Breast epithelium (tissue), 3 donors: ENCODE data around the gene NRG3.

ENCODE experiments used
- POLR2A ChIP-seq: fragments of 450-650 bp; IDR thresholded peaks from one replicate; pipeline ENCODE4 v1.6.1; 2016; ENCODE audit warnings: antibody characterized with exemption, mild to moderate bottlenecking, moderate library complexity
- POLR2AphosphoS5 ChIP-seq, 3 donors: sonication (generic); formaldehyde crosslinking; IDR thresholded peaks; one replicate each; pipeline ENCODE4 v1.6.1; 2017; ENCODE audit warnings: antibody characterized with exemption in 3 of 3
- TF ChIP-seq, protein P1 (sequence below), 3 donors: fragments of 450-650 bp; IDR thresholded peaks; one replicate each; pipeline ENCODE4 v1.5.1; 2016 to 2017; ENCODE audit warnings: antibody characterized with exemption in 3 of 3, mild to moderate bottlenecking in 3 of 3, moderate library complexity in 3 of 3

DNA sequence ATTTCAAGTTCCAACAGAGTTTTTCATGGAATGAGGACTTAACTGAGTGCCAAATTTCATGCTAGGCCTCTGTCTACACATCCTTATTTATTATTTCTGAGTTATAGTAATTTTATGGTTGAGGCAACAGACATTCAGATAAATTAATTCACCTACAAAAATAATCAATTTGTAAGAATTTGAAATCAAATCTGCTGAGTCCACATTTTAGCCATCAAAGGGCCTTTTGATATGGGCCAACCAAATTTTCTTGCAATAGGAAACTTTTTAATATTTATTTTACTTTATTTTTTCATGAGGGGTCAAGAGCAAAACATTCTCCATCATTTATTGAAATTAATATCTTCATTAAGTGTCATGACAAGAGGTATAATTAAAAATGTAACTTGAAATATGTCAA lies 875.5 kb downstream of the NRG3 start:
- TF ChIP-seq, protein P1, sequence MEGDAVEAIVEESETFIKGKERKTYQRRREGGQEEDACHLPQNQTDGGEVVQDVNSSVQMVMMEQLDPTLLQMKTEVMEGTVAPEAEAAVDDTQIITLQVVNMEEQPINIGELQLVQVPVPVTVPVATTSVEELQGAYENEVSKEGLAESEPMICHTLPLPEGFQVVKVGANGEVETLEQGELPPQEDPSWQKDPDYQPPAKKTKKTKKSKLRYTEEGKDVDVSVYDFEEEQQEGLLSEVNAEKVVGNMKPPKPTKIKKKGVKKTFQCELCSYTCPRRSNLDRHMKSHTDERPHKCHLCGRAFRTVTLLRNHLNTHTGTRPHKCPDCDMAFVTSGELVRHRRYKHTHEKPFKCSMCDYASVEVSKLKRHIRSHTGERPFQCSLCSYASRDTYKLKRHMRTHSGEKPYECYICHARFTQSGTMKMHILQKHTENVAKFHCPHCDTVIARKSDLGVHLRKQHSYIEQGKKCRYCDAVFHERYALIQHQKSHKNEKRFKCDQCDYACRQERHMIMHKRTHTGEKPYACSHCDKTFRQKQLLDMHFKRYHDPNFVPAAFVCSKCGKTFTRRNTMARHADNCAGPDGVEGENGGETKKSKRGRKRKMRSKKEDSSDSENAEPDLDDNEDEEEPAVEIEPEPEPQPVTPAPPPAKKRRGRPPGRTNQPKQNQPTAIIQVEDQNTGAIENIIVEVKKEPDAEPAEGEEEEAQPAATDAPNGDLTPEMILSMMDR (IDR thresholded peaks at IDR 0.05), result no peak
- TF ChIP-seq POLR2A (no peak), POLR2AphosphoS5 (IDR thresholded peaks at IDR 0.05) (no peak)
